Activated CD8-positive, alpha-beta T cell treated with anti-CD3 and anti-CD28 coated beads, Interleukin-2, amount 10 ng/mL, durations not matched to agents 7 days and 5 days (primary cell): Measurements from ENCODE around the gene GGCX. TPM values are rescaled to one million over a fixed set of nuclear protein-coding genes. Genes with fewer than 3 reads are reported as not detected.

ENCODE experiments used
- ATAC-seq: fragments of 150-1000 bp; cut with Tn5 transposase; one replicate; pipeline ENCODE4 v1.10.0; 2021; ENCODE audit warnings: moderate library complexity
- CTCF ChIA-PET: fragments of 350-600 bp; sonication (Branson Sonifier 250); formaldehyde crosslinking; loops from one replicate; lab custom pipeline; 2021; ENCODE audit warnings: antibody characterized with exemption; lab: Charles Lee
- POLR2A ChIA-PET: fragments of 350-600 bp; sonication (Branson Sonifier 250); formaldehyde crosslinking; loops from one replicate; lab custom pipeline; 2021; ENCODE audit warnings: antibody characterized with exemption; lab: Charles Lee
- DNase-seq: peaks from one replicate; pipeline ENCODE4 v3.0.0-alpha.2; 2020
- H3K27ac Mint-ChIP-seq: one replicate; pipeline ENCODE4 v1.8.0; 2021; ENCODE audit warnings: mild to moderate bottlenecking, mixed read lengths
- H3K27me3 Mint-ChIP-seq: one replicate; pipeline ENCODE4 v1.8.0; 2021; ENCODE audit warnings: low read depth, mixed read lengths
- H3K36me3 Mint-ChIP-seq: one replicate; pipeline ENCODE4 v1.8.0; 2021; ENCODE audit warnings: low read depth, mixed read lengths
- H3K4me1 Mint-ChIP-seq: one replicate; pipeline ENCODE4 v1.8.0; 2021; ENCODE audit warnings: low read depth, mixed read lengths
- H3K4me3 Mint-ChIP-seq: one replicate; pipeline ENCODE4 v1.8.0; 2021; ENCODE audit warnings: mild to moderate bottlenecking, mixed read lengths
- H3K9me3 Mint-ChIP-seq: one replicate; pipeline ENCODE4 v1.8.0; 2022; ENCODE audit warnings: mixed read lengths; ENCODE audit not compliant: insufficient read depth
- total RNA-seq, 2 experiments: library from RNA; stranded (reverse); gene quantifications; one replicate each; pipeline ENCODE4 v1.2.3, GENCODE V29; 2021

The GGCX gene
- total RNA-seq, 2 experiments from 2014 or later = 18.9 to 20.0 TPM

- no peak overlapping the region for H3K27ac Mint-ChIP-seq
- no peak for ATAC-seq
- POLR2A ChIA-PET = no interaction called here
- no peak overlapping the region for H3K4me3 Mint-ChIP-seq
- H3K4me1 Mint-ChIP-seq = no peaks in the 10 kb centered on the region
- no peak for DNase-seq
- CTCF ChIA-PET = interaction anchor here (1.2 kb wide), 1 partner anchor 25 kb away, joined by 3 read pairs; the partner anchor contains the start of gene MAT2A
- peaks cover 2% of the 10 kb centered on the region for H3K27me3 Mint-ChIP-seq
- no peaks in the 10 kb centered on the region for H3K9me3 Mint-ChIP-seq
- no peaks in the 10 kb centered on the region for H3K36me3 Mint-ChIP-seq
Observed at GRCh38 chr2:85514323-85514722, 47.0 kb downstream of the GGCX start.

- POLR2A ChIA-PET = no interaction called here
- Mint-ChIP-seq H3K27me3 (peaks cover 2% of the 10 kb centered on the region), H3K4me3 (no peak overlapping the region), H3K36me3 (no peaks in the 10 kb centered on the region), H3K4me1 (no peaks in the 10 kb centered on the region), H3K9me3 (no peaks in the 10 kb centered on the region), H3K27ac (no peak overlapping the region)
- no peak for ATAC-seq
- no peak for DNase-seq
- CTCF ChIA-PET = interaction anchor here (1.2 kb wide), 1 partner anchor 91 kb away, joined by 4 read pairs; no protein-coding TSS in a partner anchor
Observed at GRCh38 chr2:85511008-85511811, 50.1 kb downstream of the GGCX start.

GRCh38 chr2:85506768-85507181 lies 54.5 kb downstream of the GGCX start:
- CTCF ChIA-PET = no interaction called here
- no peak for ATAC-seq

GRCh38 chr2:85505551-85506238 lies 55.6 kb downstream of the GGCX start:
- Mint-ChIP-seq H3K4me3 (no peak overlapping the region), H3K4me1 (peaks cover 3% of the 10 kb centered on the region), H3K27ac (no peak overlapping the region), H3K36me3 (no peaks in the 10 kb centered on the region), H3K27me3 (peaks cover 4% of the 10 kb centered on the region), H3K9me3 (no peaks in the 10 kb centered on the region)
- ATAC-seq (no peak), DNase-seq (no peak)
- POLR2A ChIA-PET = interaction anchor here (1.1 kb wide), 1 partner anchor 33 kb away, joined by 6 read pairs; the partner anchor contains the start of gene MAT2A
- CTCF ChIA-PET = no interaction called here

More at GRCh38 chr2:85506768-85507181, 54.5 kb downstream of the GGCX start:
- Mint-ChIP-seq H3K9me3 (no peaks in the 10 kb centered on the region), H3K36me3 (no peaks in the 10 kb centered on the region), H3K27ac (no peak overlapping the region), H3K27me3 (peaks cover 4% of the 10 kb centered on the region), H3K4me3 (no peak overlapping the region), H3K4me1 (no peaks in the 10 kb centered on the region)
- POLR2A ChIA-PET = no interaction called here
- no peak for DNase-seq

GRCh38 chr2:85504778-85505261 lies 56.5 kb downstream of the GGCX start:
- POLR2A ChIA-PET = interaction anchor here (1.2 kb wide), 1 partner anchor 33 kb away, joined by 3 read pairs; no protein-coding TSS in a partner anchor
- ATAC-seq = no peak
- no peak overlapping the region for H3K27ac Mint-ChIP-seq
- peaks cover 3% of the 10 kb centered on the region for H3K4me1 Mint-ChIP-seq
- H3K36me3 Mint-ChIP-seq = no peaks in the 10 kb centered on the region
- H3K9me3 Mint-ChIP-seq = no peaks in the 10 kb centered on the region
- peaks cover 4% of the 10 kb centered on the region for H3K27me3 Mint-ChIP-seq
- DNase-seq = no peak
- CTCF ChIA-PET = no interaction called here
- H3K4me3 Mint-ChIP-seq = no peak overlapping the region

GRCh38 chr2:85503851-85504777 lies 57.2 kb downstream of the GGCX start:
- ChIA-PET POLR2A (interaction anchor here (1.2 kb wide), 1 partner anchor 33 kb away, joined by 3 read pairs; no protein-coding TSS in a partner anchor), CTCF (no interaction called here)
- Mint-ChIP-seq H3K36me3 (no peaks in the 10 kb centered on the region), H3K4me1 (peaks cover 3% of the 10 kb centered on the region), H3K27ac (no peak overlapping the region), H3K27me3 (peaks cover 4% of the 10 kb centered on the region), H3K9me3 (no peaks in the 10 kb centered on the region), H3K4me3 (no peak overlapping the region)
- no peak for DNase-seq
- no peak for ATAC-seq

- no peaks in the 10 kb centered on the region for H3K36me3 Mint-ChIP-seq
- CTCF ChIA-PET = no interaction called here
Observed at GRCh38 chr2:85503168-85503850, 58.0 kb downstream of the GGCX start.

GRCh38 chr2:85502720-85503119 lies 58.6 kb downstream of the GGCX start:
- DNase-seq (no peak), ATAC-seq (no peak)
- H3K27me3 Mint-ChIP-seq = peaks cover 4% of the 10 kb centered on the region
- no peak overlapping the region for H3K4me3 Mint-ChIP-seq
- no peaks in the 10 kb centered on the region for H3K36me3 Mint-ChIP-seq
- no peaks in the 10 kb centered on the region for H3K9me3 Mint-ChIP-seq
- POLR2A ChIA-PET = no interaction called here
- no peak overlapping the region for H3K27ac Mint-ChIP-seq
- peaks cover 3% of the 10 kb centered on the region for H3K4me1 Mint-ChIP-seq
- CTCF ChIA-PET = no interaction called here

More at GRCh38 chr2:85503168-85503850, 58.0 kb downstream of the GGCX start:
- POLR2A ChIA-PET = interaction anchor here (1.2 kb wide), 1 partner anchor 34 kb away, joined by 3 read pairs; no protein-coding TSS in a partner anchor
- no peak for ATAC-seq
- no peak for DNase-seq
- Mint-ChIP-seq H3K4me3 (no peak overlapping the region), H3K27ac (no peak overlapping the region), H3K4me1 (peaks cover 3% of the 10 kb centered on the region), H3K27me3 (peaks cover 4% of the 10 kb centered on the region), H3K9me3 (no peaks in the 10 kb centered on the region)

GRCh38 chr2:85501248-85501647 lies 60.0 kb downstream of the GGCX start:
- no peak overlapping the region for H3K27ac Mint-ChIP-seq
- ChIA-PET CTCF (no interaction called here), POLR2A (no interaction called here)
- H3K9me3 Mint-ChIP-seq = no peaks in the 10 kb centered on the region
- peaks cover 3% of the 10 kb centered on the region for H3K4me1 Mint-ChIP-seq
- DNase-seq (no peak), ATAC-seq (no peak)
- H3K27me3 Mint-ChIP-seq = peaks cover 3% of the 10 kb centered on the region
- H3K4me3 Mint-ChIP-seq = no peak overlapping the region
- H3K36me3 Mint-ChIP-seq = no peaks in the 10 kb centered on the region

GRCh38 chr2:85497944-85498630 lies 63.2 kb downstream of the GGCX start:
- peaks cover 3% of the 10 kb centered on the region for H3K4me1 Mint-ChIP-seq
- no peaks in the 10 kb centered on the region for H3K9me3 Mint-ChIP-seq
- no peak overlapping the region for H3K27ac Mint-ChIP-seq
- no peaks in the 10 kb centered on the region for H3K36me3 Mint-ChIP-seq
- no peak for DNase-seq
- ATAC-seq = no peak
- no peaks in the 10 kb centered on the region for H3K27me3 Mint-ChIP-seq
- CTCF ChIA-PET = no interaction called here
- POLR2A ChIA-PET = no interaction called here
- no peak overlapping the region for H3K4me3 Mint-ChIP-seq
